MG63 (cell line): Measurements from ENCODE around the gene GPR107. TPM values are rescaled to one million over a fixed set of nuclear protein-coding genes. Genes with fewer than 3 reads are reported as not detected.
"Not testable (repeated sequence)": the region's sequence is repeated elsewhere in the genome, so short reads cannot be mapped to it uniquely, and the experiment has no call there.

Source experiments
- DNase-seq: peaks from one replicate; pipeline ENCODE4 v3.0.0-alpha.2; 2020
- H3K27me3 ChIP-seq: fragments of 250-450 bp; sonication (Bioruptor Pico); 2 replicates; pipeline ENCODE4 v1.5.1; 2020; ENCODE audit warnings: mild to moderate bottlenecking, moderate library complexity
- H3K36me3 ChIP-seq: fragments of 250-450 bp; sonication (Bioruptor Pico); 2 replicates; pipeline ENCODE4 v1.5.1; 2020; ENCODE audit warnings: mild to moderate bottlenecking, moderate library complexity
- H3K4me3 ChIP-seq: fragments of 250-450 bp; sonication (Bioruptor Pico); 2 replicates; pipeline ENCODE4 v1.5.1; 2020; ENCODE audit warnings: mild to moderate bottlenecking, moderate library complexity
- H3K9me3 ChIP-seq: fragments of 250-450 bp; sonication (Bioruptor Pico); 2 replicates; pipeline ENCODE4 v1.5.1; 2020; ENCODE audit warnings: mild to moderate bottlenecking, moderate library complexity
- total RNA-seq: library from RNA; depleted of rRNA; stranded (reverse); fragments of >200 nt; shearing (Covaris generic); gene quantifications from 2 replicates; pipeline ENCODE4 v1.2.3, GENCODE V29; 2014; ENCODE audit warnings: low replicate concordance; rRNA removed

The GPR107 gene
- 10.9 and 11.8 TPM in 2 replicates for total RNA-seq

DNA sequence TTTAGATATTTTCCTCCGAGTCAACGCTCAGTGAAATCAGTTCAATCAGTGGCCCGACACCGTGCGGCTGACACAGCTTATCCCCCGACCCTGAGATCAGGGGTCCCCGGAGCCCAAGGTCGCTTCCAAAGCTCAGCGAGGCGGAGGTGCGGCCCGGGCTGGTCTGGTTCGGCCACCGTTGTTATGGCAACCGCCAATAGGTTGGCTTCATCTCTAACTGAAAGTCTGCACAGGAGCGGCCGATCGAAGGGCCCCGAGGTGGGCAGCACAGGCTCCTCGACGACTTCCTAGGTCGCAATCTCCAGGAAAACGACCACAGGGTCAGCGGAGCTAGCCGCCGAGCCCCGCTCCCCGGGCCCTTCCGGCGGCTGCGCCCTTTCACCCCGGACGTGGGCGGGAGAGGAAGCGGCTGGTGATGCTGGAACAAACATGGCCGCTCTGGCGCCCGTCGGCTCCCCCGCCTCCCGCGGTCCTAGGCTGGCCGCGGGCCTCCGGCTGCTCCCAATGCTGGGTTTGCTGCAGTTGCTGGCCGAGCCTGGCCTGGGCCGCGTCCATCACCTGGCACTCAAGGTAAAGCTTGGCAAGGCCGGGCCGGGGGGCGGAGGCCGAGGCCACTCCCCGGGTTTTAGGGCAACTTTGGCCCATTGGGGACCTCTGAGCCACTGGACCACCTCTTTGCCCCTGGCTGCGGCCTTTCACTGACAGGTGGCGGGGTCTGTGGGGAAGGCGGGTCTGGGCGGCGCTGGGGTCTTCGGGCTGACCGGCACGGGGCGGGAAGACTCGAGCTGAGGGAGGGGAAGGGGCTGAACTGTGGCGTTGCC lies at the start of gene GPR107:
Gene GPR107 (plus strand): TSS at position 403 of the 821 bp plus-strand sequence. CDS start 27 bp downstream, at position 430.
- peaks cover 7% of the 10 kb centered on the region for H3K36me3 ChIP-seq
- no peaks in the 10 kb centered on the region for H3K27me3 ChIP-seq
- no peaks in the 10 kb centered on the region for H3K9me3 ChIP-seq
- DNase-seq = peak; percentile 82
- H3K4me3 ChIP-seq = peak within 1 kb of the TSS; percentile 88

DNA sequence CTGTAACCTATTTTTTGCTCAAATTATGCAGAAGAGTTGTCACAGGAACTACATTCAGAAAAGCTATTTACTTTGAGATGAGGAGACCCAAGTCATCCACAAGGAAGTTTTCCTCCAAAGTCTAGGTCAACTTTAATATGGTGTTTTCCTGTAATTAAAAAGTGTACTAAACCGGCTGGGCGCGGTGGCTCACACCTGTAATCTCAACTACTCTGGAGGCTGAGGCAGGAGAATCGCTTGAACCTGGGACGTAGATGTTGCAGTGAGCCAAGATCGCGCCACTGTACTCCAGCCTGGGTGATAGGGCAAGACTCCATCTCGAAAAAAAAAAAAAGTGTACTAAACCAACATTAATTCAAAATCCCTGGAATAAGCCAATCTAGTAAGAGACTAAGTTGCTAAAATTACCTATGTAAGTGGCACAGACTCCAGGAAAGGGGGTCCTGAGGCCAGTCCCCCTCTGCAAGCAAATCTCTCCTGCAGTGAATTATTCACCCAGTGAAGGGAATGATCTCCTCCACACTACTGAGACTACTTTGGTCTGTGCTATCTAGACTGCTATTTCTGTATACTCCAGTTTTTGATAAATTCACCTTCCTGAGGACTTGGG lies 49.7 kb upstream of the GPR107 start:
- no peak for DNase-seq
- Histone ChIP-seq H3K4me3 (no peak overlapping the region), H3K36me3 (no peaks in the 10 kb centered on the region), H3K27me3 (no peaks in the 10 kb centered on the region), H3K9me3 (no peaks in the 10 kb centered on the region)

DNA sequence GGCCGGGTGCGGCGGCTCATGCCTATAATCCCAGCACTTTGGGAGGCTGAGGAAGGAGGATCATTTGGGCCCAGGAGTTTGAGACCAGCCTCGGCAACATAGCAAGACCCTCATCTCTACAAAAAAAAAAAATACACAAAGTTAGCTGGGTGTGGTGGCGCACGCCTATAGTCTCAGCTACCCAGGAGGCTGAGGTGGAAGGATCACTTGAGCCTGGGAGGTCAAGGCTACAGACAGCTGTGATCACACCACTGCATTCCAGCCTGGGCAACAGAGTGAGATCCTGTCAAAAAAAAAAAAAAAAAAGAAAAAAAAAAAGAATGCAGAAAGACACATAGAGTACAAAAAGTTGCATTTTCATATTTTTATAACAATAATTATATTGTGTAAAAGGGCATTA lies 46.8 kb upstream of the GPR107 start:
- not testable (repeated sequence) for H3K36me3 ChIP-seq, H3K4me3 ChIP-seq, H3K9me3 ChIP-seq, DNase-seq, H3K27me3 ChIP-seq

DNA sequence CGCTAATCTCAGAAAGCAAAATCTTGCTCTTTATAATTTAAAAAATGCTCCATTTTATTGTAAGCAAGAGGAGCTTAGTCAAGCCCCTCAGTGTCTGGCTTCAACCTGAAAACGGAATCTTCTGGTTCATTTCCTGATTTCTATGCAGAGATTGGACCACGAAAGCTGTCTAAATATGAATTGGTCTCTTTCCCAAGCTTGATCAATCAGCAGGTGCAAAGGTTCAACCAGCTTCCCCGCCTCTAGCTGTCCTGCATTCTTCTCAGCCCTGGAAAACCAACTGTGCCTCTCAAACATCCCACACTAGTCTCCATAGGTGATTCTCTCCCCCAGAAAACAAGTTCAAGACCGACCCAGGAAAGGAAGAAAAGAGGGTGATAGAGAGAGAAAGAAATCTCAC lies 45.2 kb upstream of the GPR107 start:
- no peaks in the 10 kb centered on the region for H3K27me3 ChIP-seq
- no peaks in the 10 kb centered on the region; the same call in 1 of the 2 replicates for H3K36me3 ChIP-seq
- no peak for DNase-seq
- H3K4me3 ChIP-seq = no peak overlapping the region
- H3K9me3 ChIP-seq = peaks cover 8% of the 10 kb centered on the region

DNA sequence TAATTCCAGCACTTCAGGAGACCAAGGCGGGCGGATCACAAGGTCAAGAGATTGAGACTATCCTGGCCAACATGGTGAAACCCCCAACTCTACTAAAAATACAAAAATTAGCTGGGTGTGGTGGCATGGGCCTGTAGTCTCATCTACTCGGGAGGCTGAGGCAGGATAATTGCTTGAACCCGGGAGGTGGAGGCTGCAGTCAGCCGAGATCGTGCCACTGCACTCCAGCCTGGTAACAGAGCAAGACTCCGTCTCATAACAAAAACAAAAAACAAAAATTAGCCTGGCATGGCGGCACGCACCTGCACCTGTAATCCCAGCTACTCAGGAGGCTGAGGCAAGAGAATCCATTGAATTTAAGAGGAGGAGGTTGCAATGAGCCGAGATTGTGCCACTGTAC lies 44.2 kb upstream of the GPR107 start:
- not testable (repeated sequence) for H3K9me3 ChIP-seq, DNase-seq, H3K27me3 ChIP-seq, H3K4me3 ChIP-seq, H3K36me3 ChIP-seq

DNA sequence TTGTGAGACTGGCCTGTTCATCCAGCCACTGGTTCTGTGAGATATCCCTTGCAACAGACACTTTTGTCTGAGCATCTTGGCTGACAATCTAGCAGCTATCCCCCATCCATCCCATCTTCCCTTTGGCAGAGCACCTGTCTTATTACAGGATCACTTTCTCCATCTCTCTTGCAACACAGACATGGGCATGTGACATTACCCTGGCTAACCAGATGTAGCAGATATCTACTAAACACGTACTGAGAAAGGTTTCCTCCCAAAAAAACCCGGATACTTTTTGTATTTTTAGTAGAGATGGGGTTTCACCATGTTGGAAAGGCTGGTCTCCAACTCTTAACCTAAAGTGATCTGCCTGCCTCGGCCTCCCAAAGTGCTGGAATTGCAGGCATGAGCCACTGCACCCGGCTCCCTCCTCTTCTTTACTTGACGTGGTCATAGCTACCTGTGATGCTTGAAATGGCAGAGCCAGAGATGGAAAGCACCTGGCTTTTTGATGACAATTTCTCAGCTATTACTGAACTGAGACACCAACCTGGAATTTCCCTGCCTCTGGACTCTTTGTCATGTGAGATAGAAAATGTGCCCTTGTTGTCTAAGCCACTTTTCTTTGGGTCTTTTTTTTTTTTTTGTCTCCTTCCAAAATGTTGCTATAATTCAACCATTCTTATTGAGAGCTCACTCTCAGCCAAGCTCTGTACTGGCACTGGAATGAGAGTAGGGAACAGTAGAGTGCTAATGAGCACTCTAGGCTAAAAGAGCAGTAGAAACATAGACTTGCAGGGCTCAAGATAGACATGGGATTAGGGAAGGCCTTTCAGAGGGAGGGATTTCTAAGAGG lies 43.3 kb upstream of the GPR107 start:
- no peaks in the 10 kb centered on the region; the same call in 1 of the 2 replicates for H3K36me3 ChIP-seq
- H3K4me3 ChIP-seq = no peak overlapping the region
- DNase-seq = no peak
- H3K9me3 ChIP-seq = peaks cover 8% of the 10 kb centered on the region
- H3K27me3 ChIP-seq = no peaks in the 10 kb centered on the region

DNA sequence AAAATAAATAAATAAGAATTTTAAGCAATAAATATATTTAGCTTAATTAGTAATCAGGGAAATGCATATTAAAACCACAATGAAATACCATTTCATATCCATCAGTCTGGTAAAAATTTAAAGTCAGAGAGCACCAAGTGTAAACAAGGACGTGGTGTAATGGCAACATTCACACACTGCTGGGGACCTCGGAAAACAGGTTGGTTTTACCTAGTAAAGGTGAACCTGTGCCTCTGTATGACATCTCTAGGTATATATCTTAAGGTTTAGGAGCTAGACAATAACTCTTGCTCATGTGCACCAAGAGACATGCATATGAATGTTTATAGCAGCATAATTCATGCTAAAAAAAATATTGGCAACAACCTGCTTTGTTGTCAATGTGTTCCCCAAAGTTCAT lies 40.4 kb upstream of the GPR107 start:
- no peak for DNase-seq
- H3K27me3 ChIP-seq = no peaks in the 10 kb centered on the region
- H3K9me3 ChIP-seq = peaks cover 10% of the 10 kb centered on the region
- H3K36me3 ChIP-seq = peaks cover 7% of the 10 kb centered on the region
- no peak overlapping the region for H3K4me3 ChIP-seq

DNA sequence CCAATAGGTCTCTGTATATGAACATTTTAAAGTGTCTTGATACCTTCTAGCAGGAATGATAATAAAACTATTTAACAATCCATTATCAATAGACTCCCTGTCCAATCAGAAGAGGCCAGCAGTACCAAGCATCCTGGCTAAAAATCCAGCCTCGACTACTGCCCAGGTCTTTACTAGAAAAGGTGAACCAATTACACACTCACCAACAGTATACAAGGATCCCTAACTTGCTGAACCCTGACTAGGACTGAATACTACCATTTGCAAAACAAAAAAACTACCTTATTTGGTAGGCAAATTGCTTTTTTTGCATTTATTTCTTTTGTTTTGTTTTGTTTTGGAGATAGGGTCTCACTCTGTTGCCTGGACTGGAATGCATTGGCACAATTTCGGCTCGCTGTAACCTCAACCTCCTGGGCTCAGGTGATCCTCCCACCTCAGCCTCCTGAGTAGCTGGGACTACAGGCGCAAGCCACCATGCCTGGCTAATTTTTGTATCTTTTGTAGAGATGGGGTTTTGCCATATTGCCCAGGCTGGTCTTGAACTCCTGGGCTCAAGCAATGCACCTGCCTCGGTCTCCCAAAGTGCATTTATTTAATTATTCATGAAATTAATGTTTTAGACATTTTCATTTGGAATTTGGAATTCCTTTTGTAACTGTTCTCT lies 38.2 kb upstream of the GPR107 start:
- DNase-seq = no peak
- Histone ChIP-seq H3K27me3 (no peaks in the 10 kb centered on the region), H3K9me3 (peaks cover 10% of the 10 kb centered on the region), H3K36me3 (peaks cover 7% of the 10 kb centered on the region), H3K4me3 (no peak overlapping the region)

DNA sequence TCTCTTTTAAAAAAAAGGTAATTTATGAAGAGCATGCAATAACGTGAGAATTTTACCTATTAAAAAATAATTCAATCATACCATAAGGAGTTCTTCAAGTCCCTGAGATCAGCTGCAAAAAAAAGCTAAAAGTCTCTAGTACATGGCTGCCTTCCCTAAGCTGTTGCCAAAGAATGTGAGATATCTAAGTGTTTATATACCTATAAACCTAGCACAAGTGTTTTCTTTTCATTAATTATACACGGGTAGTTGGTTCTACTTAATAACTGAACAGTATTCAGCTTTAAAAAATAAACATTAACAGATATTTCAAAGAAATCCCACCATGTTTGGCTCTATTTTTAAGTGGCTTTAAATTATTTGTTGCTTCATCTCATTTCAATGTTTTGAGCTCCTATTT lies 36.6 kb upstream of the GPR107 start:
- Histone ChIP-seq H3K4me3 (no peak overlapping the region), H3K9me3 (peaks cover 4% of the 10 kb centered on the region), H3K27me3 (no peaks in the 10 kb centered on the region), H3K36me3 (peaks cover 7% of the 10 kb centered on the region)
- DNase-seq = no peak

DNA sequence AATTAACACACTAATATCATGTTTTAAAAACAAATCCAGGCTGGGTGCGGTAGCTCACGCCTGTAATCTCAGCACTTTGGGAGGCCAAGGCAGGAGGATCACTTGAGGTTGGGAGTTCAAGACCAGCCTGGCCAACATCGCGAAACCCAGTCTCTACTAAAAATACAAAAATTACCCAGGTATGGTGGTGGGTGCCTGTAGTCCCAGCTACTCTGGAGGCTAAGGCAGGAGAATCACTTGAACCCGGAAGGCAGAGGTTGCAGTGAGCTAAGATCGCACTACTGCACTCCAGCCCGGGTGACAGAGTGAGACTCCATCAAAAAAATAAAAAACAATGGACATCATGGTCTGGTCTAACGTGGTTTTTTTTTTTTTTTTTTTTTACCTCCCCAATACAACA lies 36.2 kb upstream of the GPR107 start:
- H3K36me3 ChIP-seq, DNase-seq, H3K27me3 ChIP-seq, H3K9me3 ChIP-seq, H3K4me3 ChIP-seq: not testable (repeated sequence)

DNA sequence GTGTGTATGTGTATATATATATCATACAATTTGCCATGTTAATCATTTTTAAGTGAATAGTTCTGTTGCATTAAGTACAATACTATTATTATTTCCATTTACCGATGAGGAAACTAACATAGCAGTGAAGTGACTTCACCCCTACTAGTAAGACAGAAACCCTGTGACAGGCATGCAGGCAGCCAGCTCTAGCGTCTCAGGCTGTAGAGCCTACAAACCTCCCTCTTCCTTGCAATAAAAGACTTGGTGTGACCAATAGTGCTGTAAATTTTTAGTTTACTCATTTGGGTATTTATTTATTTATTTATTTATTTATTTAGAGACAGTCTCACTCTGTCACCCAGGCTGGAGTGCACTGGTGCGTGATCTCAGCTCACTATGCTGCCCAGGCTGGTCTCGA lies 35.4 kb upstream of the GPR107 start:
- no peak for DNase-seq
- Histone ChIP-seq H3K9me3 (0 out of 2 replicates have a peak, but pooled peaks cover 2% of the 10 kb centered on the region), H3K27me3 (no peaks in the 10 kb centered on the region), H3K4me3 (no peak overlapping the region), H3K36me3 (peaks cover 7% of the 10 kb centered on the region)

DNA sequence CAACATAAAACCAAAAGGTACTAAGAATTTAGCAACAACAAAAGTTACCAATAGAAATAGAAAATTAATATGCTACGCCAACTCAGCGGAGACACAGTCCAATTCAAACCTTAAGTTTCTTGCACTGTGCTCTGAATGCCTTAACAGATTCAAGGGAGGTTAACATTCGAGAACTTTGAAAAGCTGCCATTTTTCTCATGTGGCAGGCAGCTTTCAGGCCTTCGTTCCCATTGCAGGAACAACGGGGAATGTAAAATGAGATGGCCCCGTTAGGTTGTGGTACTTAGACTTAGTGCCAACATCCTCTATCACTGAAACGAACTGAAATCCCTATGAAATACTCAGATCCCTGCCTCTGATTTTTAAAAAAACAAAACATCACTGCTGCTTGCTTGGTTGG lies 33.1 kb upstream of the GPR107 start:
- no peaks in the 10 kb centered on the region for H3K27me3 ChIP-seq
- no peak overlapping the region for H3K4me3 ChIP-seq
- DNase-seq = no peak
- H3K36me3 ChIP-seq = peaks cover 7% of the 10 kb centered on the region
- 0 out of 2 replicates have a peak, but pooled peaks cover 2% of the 10 kb centered on the region for H3K9me3 ChIP-seq

DNA sequence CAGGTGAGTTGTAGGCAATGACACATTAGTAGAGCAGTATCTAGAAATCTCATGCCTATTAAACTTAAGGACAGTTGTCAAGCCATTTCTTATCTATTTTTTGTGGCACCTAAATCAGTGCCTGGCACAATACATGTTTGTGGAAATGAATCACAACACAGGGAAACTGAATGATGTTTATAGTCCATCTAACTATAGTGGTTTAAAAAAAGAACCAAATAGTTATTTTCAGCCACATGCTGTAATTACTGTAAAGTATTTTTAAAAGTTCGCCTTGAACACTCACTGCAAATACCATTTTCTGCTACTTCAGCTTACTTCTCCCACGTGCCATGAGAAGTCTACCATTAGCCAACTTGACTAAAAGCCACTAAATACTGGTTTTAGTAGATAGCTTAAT lies 32.6 kb upstream of the GPR107 start:
- Histone ChIP-seq H3K9me3 (0 out of 2 replicates have a peak, but pooled peaks cover 2% of the 10 kb centered on the region), H3K4me3 (no peak overlapping the region), H3K27me3 (no peaks in the 10 kb centered on the region), H3K36me3 (peaks cover 4% of the 10 kb centered on the region)
- no peak for DNase-seq

DNA sequence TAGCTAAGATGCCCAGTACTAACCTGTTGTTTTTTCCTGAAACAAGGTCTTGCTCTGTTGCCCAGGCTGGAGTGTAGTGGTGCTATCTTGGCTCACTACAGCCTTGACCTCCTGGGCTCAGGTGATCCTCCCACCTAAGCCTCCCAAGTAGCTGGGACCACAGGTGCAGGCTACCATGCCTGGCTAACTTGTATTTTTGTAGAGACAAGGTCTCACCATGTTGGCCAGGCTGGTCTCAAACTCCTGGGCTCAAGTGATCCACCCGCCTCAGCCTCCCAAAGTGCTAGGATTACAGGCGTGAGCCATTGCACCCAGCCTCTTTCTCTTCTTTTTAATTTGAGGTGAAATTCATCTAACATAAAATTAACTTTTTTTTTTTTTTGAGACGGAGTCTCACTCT lies 31.9 kb upstream of the GPR107 start:
- H3K27me3 ChIP-seq = not testable (repeated sequence)

DNA sequence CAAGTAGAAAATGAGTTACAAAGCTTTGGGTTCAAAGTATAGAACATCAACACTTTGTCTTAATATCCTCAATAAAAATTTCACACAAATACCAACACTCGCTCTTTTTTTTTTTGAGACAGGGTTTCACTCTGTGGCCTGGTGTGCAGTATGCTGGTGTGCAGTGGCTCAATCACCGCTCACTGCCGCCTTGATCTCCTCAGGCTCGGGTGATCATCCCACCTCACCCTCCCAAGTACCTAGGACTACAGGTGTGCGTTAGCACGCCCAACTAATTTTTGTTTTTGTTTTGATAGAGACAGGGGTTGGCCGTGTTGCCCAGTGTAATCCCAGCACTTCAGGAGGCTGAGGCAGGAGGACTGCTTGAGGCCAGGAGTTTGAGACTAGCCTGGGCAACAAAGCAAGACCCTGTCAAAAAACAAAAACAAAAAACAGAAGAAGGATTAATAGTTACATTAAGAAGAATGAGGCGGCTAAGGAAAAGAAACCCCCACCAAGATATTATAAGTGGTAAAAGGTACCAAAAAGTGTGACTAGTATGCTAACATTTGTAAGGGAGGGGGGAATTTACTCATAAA lies 31.1 kb upstream of the GPR107 start:
- no peak for DNase-seq
- Histone ChIP-seq H3K4me3 (no peak overlapping the region), H3K27me3 (no peaks in the 10 kb centered on the region), H3K9me3 (no peaks in the 10 kb centered on the region), H3K36me3 (no peaks in the 10 kb centered on the region)

More for the DNA sequence above, 31.9 kb upstream of the GPR107 start:
- H3K36me3 ChIP-seq, H3K9me3 ChIP-seq, DNase-seq, H3K4me3 ChIP-seq: not testable (repeated sequence)

DNA sequence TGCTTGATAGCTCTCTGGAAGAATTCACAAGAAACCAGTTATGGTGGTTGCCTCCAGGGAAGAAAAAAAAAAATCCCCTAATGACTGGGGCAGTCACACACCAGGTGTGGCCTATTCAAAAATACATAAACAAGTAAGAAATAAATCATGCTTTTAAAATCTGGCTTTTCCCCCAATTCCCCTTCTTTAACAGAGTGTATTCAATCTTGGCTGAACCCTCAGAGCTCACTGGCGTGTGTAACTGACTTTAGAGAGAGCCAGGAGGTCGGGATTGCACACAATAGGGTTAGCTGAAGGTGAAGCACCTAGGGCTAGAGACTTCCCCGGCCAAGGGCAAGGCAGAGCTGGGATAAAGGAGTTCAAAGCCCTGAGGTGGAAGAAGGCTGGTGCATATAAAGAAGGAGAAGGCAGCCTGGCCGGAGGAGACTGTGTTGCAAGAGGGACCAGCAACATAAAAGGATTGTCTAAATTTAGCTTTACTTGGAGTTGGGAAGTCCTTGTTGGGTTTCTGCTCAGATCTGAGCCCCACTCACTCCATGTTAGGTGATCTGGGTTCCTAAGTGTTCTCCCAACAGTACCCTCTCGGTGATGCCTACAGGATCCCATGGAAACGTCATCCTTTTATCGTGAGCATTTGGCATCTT lies 30.4 kb upstream of the GPR107 start:
- H3K4me3 ChIP-seq = no peak overlapping the region
- no peaks in the 10 kb centered on the region for H3K27me3 ChIP-seq
- H3K36me3 ChIP-seq = no peaks in the 10 kb centered on the region
- DNase-seq = peak; percentile 55
- H3K9me3 ChIP-seq = no peaks in the 10 kb centered on the region
